Measurements from ENCODE around the gene SLC4A2. TPM values are rescaled to one million over a fixed set of nuclear protein-coding genes. Genes with fewer than 3 reads are reported as not detected.
A peak's percentile ranks its signal among the peaks of the same experiment; 100 is the strongest.

The SLC4A2 gene
- total RNA-seq, 1 donor from 2014 or later = 182 TPM

DNA sequence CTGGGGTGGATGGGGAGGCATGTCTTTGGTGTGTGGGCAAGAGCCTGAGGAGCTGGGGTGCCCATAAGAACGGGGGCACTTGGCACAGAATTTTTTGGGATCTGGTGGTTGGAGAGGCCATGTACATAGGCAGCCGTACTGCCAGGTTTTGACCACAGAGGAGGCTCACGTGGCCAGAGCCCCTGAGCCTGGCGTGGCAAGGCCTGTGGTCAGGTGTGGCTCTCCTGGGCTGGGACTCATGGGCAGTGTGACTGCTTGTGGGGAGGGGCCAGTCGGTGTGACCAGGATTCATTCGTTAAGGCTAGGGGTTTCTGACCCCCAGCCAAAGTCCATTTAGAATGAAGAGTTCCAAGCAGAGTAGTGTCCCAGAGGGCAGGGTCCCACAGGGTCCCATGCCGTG, 65.1 kb downstream of the SLC4A2 start:
- peaks cover 88% of the 10 kb centered on the region for H3K36me3 ChIP-seq
- H3K9me3 ChIP-seq = no peaks in the 10 kb centered on the region
- intact Hi-C loops (cut with DNase I) = no loop called here
- ATAC-seq (no peak), DNase-seq (no peak)
- TF ChIP-seq, protein P1, sequence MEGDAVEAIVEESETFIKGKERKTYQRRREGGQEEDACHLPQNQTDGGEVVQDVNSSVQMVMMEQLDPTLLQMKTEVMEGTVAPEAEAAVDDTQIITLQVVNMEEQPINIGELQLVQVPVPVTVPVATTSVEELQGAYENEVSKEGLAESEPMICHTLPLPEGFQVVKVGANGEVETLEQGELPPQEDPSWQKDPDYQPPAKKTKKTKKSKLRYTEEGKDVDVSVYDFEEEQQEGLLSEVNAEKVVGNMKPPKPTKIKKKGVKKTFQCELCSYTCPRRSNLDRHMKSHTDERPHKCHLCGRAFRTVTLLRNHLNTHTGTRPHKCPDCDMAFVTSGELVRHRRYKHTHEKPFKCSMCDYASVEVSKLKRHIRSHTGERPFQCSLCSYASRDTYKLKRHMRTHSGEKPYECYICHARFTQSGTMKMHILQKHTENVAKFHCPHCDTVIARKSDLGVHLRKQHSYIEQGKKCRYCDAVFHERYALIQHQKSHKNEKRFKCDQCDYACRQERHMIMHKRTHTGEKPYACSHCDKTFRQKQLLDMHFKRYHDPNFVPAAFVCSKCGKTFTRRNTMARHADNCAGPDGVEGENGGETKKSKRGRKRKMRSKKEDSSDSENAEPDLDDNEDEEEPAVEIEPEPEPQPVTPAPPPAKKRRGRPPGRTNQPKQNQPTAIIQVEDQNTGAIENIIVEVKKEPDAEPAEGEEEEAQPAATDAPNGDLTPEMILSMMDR (IDR thresholded peaks at IDR 0.05) = no peak
- peaks cover 16% of the 10 kb centered on the region for H3K4me1 ChIP-seq
- H3K27me3 ChIP-seq (ENCODE audit: low read depth) = no peaks in the 10 kb centered on the region
- no peak overlapping the region for H3K4me3 ChIP-seq
- H3K27ac ChIP-seq = no peak overlapping the region

DNA sequence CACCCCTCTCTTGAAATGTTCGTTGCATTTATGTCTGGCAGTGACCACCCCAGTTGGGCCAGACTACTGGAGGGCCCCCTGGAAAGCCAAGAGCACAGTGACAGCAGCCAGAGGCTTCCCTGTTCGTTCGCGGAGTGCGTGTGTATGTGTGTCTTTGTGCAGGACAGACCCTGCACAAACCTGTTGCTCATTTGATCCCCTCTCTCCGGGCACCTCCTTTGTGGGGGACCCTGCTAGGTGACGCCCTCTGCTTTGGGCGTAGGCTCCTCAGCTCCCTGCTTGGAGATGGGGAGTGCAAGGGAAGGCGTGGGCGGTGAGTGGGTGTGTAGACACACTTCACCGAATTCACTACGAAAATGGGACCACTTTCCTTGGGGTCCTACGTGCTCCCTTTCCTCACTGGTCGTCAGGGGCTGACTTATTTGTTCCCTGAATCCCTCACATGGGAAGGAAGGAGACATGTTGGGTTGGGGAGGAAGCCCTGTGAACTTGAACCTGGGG, 65.6 kb downstream of the SLC4A2 start:
- TF ChIP-seq, protein P1 (IDR thresholded peaks at IDR 0.05) = no peak
- Histone ChIP-seq H3K4me1 (peaks cover 16% of the 10 kb centered on the region), H3K9me3 (no peaks in the 10 kb centered on the region), H3K27ac (no peak overlapping the region), H3K27me3 (ENCODE audit: low read depth) (no peaks in the 10 kb centered on the region), H3K4me3 (peak overlapping the region; percentile 37), H3K36me3 (peaks cover 88% of the 10 kb centered on the region)
- DNase-seq = no peak
- no peak for ATAC-seq
- intact Hi-C loops (cut with DNase I) = no loop called here

DNA sequence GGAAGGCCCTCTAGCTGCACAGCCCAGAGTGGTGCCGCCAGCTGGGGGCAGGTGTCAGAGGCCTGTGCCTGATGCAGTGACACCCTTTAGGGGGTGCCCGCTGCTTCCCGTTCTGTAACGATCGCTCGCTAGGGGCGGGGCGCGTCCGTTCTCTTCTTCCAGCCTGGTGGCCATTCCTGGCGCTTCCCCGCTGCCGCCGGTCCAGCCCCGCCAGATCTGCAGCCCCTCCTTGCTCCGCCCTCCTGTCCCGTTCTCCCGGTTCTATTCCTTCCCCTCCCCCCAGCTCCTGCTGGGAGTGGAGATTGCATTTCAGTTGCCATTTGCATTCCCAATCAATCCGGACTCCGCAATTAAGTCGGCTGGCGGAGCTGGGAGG, 66.1 kb downstream of the SLC4A2 start:
- no peak overlapping the region for H3K27ac ChIP-seq

DNA sequence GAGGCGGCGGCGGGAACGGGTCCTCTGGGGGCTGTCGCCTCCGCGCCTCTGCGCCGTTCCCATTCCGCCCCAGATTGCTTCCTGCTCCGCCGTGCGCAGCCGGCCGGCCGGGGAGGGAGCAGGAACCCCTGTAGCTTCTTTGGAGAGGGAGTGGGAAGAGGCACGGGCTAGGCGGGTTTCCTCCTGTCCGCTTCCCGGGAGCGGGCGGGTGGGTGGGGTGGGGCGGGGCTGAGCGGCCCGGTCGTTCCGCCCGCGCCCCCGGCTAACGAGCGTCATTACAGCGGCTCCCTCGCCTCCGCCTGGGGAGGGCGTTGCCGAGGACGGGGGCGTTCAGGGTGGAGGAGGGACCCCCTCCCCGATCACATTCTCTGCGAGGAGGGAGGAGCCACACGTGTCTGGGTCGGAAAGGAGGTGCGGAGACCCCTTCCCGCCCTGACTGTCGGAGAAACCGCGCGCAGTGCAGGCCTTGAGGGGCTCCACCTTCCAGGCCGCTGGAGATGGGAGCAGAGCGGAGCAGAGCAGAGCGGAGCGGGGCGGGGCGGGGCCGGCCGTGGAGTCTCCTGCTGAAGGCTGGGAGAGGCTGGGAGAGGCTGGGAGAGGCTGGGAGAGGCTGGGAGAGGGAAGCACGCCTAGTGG, 66.6 kb downstream of the SLC4A2 start:
- H3K27ac ChIP-seq = no peak overlapping the region
- intact Hi-C loops (cut with DNase I) = no loop called here

More for the DNA sequence above, 66.1 kb downstream of the SLC4A2 start:
- H3K4me3 ChIP-seq = peak overlapping the region; percentile 37
- peak; percentile 51 for DNase-seq
- intact Hi-C loops (cut with DNase I) = no loop called here
- no peak for ATAC-seq
- TF ChIP-seq, protein P1 (IDR thresholded peaks at IDR 0.05) = no peak
- H3K4me1 ChIP-seq = peaks cover 16% of the 10 kb centered on the region
- H3K9me3 ChIP-seq = no peaks in the 10 kb centered on the region
- H3K27me3 ChIP-seq (ENCODE audit: low read depth) = no peaks in the 10 kb centered on the region
- peaks cover 88% of the 10 kb centered on the region for H3K36me3 ChIP-seq

More for the DNA sequence above, 66.6 kb downstream of the SLC4A2 start:
- Histone ChIP-seq H3K4me3 (peak overlapping the region; percentile 37), H3K4me1 (peaks cover 16% of the 10 kb centered on the region), H3K36me3 (peaks cover 88% of the 10 kb centered on the region), H3K27me3 (ENCODE audit: low read depth) (no peaks in the 10 kb centered on the region), H3K9me3 (no peaks in the 10 kb centered on the region)
- TF ChIP-seq, protein P1 (IDR thresholded peaks at IDR 0.05) = no peak
- DNase-seq (peak; percentile 39), ATAC-seq (no peak)

Other genes with a start within 250 kb of the SLC4A2 start
- 1.7 TPM for gene AOC1, start 207.1 kb upstream of the SLC4A2 start, total RNA-seq
- 2.4 TPM for gene KCNH2, start 81.3 kb upstream of the SLC4A2 start, total RNA-seq
- gene NOS3, start 68.6 kb upstream of the SLC4A2 start, total RNA-seq = 15.1 TPM
- gene ATG9B, start 35.1 kb upstream of the SLC4A2 start, total RNA-seq = 0.38 TPM
- gene ABCB8, start 31.1 kb upstream of the SLC4A2 start, total RNA-seq = 42.4 TPM
- gene ASIC3, start 11.1 kb upstream of the SLC4A2 start, total RNA-seq = 3.7 TPM
- 13.7 TPM for gene CDK5, start 1.7 kb upstream of the SLC4A2 start, total RNA-seq
- 54.4 TPM for gene FASTK, start 21.2 kb downstream of the SLC4A2 start, total RNA-seq
- gene TMUB1, start 23.9 kb downstream of the SLC4A2 start, total RNA-seq = 37.4 TPM
- gene AGAP3, start 26.9 kb downstream of the SLC4A2 start, total RNA-seq = 157 TPM
- gene GBX1, start 108.1 kb downstream of the SLC4A2 start, total RNA-seq = not detected
- gene ASB10, start 127.7 kb downstream of the SLC4A2 start, total RNA-seq = not detected
- gene H2BK1, start 150.9 kb downstream of the SLC4A2 start, total RNA-seq = not detected
- gene ABCF2, start 167.6 kb downstream of the SLC4A2 start, total RNA-seq = 23.3 TPM
- gene CHPF2, start 172.9 kb downstream of the SLC4A2 start, total RNA-seq = 34.7 TPM
- gene SMARCD3, start 189.1 kb downstream of the SLC4A2 start, total RNA-seq = 53.1 TPM

Data from lower lobe of right lung (tissue), 2 donors.